ENCODE measurements around the gene AVP. TPM values are rescaled to one million over a fixed set of nuclear protein-coding genes. Genes with fewer than 3 reads are reported as not detected.

AVP gene
- total and polyA plus RNA-seq, 2 of the 13 experiments (the other 11 are each of a cell fraction or from before 2014, with no cell fraction given) = 0.12 TPM; not detected in 1

DNA sequence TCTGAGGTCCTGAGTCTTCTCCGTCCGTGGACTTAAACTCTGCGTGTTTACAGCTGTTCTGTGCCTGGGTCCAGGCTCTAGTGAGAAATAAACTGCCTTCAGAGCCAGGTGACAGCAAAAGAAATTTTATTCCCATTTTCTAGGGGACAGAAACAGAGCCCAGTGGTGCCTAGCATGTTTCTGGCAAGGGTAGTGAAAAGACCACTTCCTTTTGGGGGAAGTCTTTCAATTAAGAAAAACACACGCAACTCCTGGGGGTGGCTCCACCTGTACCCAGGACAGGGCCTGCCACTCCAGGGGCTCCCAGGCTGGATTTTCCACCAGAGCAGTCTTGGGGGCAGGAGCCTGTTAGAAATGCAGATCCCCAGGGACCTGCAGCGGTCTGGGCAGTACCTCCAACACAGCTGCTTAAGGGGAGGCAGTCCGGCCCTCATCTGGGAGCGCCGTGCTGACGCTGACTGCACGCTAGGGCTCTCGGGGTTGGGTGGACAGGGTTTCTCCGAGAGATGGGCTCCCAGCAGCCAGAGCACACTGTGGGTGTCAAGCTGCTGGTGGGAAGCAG, 23.0 kb upstream of the AVP start (continued):
- TF ChIP-seq ZNF547 (CRISPR knock-in tag; IDR thresholded peaks at IDR 0.05) (peak; percentile 10; the same call in 1 of the 2 replicates), ZNF446 (CRISPR knock-in tag; IDR thresholded peaks at IDR 0.05) (0 out of 2 replicates have a peak, but pooled peaks have one; percentile 43), ZNF556 (CRISPR knock-in tag; IDR thresholded peaks at IDR 0.05; ENCODE audit: borderline replicate concordance) (no peak), RCOR2 (CRISPR knock-in tag; IDR thresholded peaks at IDR 0.05) (no peak), HOXD1 (CRISPR knock-in tag; IDR thresholded peaks at IDR 0.05) (no peak), NFRKB (IDR thresholded peaks at IDR 0.05) (no peak), RXRB (CRISPR knock-in tag; IDR thresholded peaks at IDR 0.05; ENCODE audit: borderline replicate concordance) (no peak), TP53 (CRISPR knock-in tag; conservative IDR thresholded peaks at IDR 0.05) (no peak), RNF2 (conservative IDR thresholded peaks at IDR 0.05; ENCODE audit: low read depth) (no peak), ZNF225 (CRISPR knock-in tag; IDR thresholded peaks at IDR 0.05) (no peak), GLI4 (CRISPR knock-in tag; IDR thresholded peaks at IDR 0.05; ENCODE audit: borderline replicate concordance) (no peak), TBX2 (CRISPR knock-in tag; IDR thresholded peaks at IDR 0.05; ENCODE audit: borderline replicate concordance) (0 out of 2 replicates have a peak, but pooled peaks have one; percentile 5), ZNF441 (CRISPR knock-in tag; IDR thresholded peaks at IDR 0.05; ENCODE audit: borderline replicate concordance) (peak; percentile 57; the same call in 1 of the 2 replicates), SETDB1 (CRISPR knock-in tag; IDR thresholded peaks at IDR 0.05; ENCODE audit: borderline replicate concordance) (0 out of 2 replicates have a peak, but pooled peaks have one; percentile 67), CCAR2 (optimal IDR thresholded peaks at IDR 0.05; ENCODE audit: low read depth, low read length) (peak; percentile 43), FOXK2 (IDR thresholded peaks at IDR 0.05) (no peak), ZNF34 (CRISPR knock-in tag; IDR thresholded peaks at IDR 0.05; ENCODE audit: borderline replicate concordance) (no peak)
- TF ChIP-seq, protein P1, sequence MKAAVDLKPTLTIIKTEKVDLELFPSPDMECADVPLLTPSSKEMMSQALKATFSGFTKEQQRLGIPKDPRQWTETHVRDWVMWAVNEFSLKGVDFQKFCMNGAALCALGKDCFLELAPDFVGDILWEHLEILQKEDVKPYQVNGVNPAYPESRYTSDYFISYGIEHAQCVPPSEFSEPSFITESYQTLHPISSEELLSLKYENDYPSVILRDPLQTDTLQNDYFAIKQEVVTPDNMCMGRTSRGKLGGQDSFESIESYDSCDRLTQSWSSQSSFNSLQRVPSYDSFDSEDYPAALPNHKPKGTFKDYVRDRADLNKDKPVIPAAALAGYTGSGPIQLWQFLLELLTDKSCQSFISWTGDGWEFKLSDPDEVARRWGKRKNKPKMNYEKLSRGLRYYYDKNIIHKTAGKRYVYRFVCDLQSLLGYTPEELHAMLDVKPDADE (CRISPR knock-in tag; IDR thresholded peaks at IDR 0.05) = no peak
- TF ChIP-seq, protein P2, sequence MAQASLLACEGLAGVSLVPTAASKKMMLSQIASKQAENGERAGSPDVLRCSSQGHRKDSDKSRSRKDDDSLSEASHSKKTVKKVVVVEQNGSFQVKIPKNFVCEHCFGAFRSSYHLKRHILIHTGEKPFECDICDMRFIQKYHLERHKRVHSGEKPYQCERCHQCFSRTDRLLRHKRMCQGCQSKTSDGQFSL (CRISPR knock-in tag; IDR thresholded peaks at IDR 0.05) = no peak; the same call in 1 of the 2 replicates
- TF ChIP-seq, protein P3, sequence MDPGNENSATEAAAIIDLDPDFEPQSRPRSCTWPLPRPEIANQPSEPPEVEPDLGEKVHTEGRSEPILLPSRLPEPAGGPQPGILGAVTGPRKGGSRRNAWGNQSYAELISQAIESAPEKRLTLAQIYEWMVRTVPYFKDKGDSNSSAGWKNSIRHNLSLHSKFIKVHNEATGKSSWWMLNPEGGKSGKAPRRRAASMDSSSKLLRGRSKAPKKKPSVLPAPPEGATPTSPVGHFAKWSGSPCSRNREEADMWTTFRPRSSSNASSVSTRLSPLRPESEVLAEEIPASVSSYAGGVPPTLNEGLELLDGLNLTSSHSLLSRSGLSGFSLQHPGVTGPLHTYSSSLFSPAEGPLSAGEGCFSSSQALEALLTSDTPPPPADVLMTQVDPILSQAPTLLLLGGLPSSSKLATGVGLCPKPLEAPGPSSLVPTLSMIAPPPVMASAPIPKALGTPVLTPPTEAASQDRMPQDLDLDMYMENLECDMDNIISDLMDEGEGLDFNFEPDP (CRISPR knock-in tag; conservative IDR thresholded peaks at IDR 0.05) = peak; percentile 88; the same call in 1 of the 2 replicates
- TF ChIP-seq, protein P4, sequence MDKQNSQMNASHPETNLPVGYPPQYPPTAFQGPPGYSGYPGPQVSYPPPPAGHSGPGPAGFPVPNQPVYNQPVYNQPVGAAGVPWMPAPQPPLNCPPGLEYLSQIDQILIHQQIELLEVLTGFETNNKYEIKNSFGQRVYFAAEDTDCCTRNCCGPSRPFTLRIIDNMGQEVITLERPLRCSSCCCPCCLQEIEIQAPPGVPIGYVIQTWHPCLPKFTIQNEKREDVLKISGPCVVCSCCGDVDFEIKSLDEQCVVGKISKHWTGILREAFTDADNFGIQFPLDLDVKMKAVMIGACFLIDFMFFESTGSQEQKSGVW (CRISPR knock-in tag; IDR thresholded peaks at IDR 0.05; ENCODE audit: borderline replicate concordance) = no peak
- TF ChIP-seq, protein P5, sequence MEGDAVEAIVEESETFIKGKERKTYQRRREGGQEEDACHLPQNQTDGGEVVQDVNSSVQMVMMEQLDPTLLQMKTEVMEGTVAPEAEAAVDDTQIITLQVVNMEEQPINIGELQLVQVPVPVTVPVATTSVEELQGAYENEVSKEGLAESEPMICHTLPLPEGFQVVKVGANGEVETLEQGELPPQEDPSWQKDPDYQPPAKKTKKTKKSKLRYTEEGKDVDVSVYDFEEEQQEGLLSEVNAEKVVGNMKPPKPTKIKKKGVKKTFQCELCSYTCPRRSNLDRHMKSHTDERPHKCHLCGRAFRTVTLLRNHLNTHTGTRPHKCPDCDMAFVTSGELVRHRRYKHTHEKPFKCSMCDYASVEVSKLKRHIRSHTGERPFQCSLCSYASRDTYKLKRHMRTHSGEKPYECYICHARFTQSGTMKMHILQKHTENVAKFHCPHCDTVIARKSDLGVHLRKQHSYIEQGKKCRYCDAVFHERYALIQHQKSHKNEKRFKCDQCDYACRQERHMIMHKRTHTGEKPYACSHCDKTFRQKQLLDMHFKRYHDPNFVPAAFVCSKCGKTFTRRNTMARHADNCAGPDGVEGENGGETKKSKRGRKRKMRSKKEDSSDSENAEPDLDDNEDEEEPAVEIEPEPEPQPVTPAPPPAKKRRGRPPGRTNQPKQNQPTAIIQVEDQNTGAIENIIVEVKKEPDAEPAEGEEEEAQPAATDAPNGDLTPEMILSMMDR (CRISPR knock-in tag; IDR thresholded peaks at IDR 0.05) = no peak; the same call in 1 of the 2 replicates
- TF ChIP-seq, protein P6, sequence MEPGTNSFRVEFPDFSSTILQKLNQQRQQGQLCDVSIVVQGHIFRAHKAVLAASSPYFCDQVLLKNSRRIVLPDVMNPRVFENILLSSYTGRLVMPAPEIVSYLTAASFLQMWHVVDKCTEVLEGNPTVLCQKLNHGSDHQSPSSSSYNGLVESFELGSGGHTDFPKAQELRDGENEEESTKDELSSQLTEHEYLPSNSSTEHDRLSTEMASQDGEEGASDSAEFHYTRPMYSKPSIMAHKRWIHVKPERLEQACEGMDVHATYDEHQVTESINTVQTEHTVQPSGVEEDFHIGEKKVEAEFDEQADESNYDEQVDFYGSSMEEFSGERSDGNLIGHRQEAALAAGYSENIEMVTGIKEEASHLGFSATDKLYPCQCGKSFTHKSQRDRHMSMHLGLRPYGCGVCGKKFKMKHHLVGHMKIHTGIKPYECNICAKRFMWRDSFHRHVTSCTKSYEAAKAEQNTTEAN (CRISPR knock-in tag; conservative IDR thresholded peaks at IDR 0.05) = no peak

Measured in HepG2 (cell line).